ENCODE measurements around the gene FAM229B.

Gene FAM229B

GRCh38 chr6:112087136-112087911, at the start of gene FAM229B, which contains the start of gene TUBE1:
TSS of gene FAM229B (plus strand) at chr6:112087591. CDS start at chr6:112099284, 11,693 bp downstream.
TSS of gene TUBE1 (minus strand) at chr6:112087482. CDS start at chr6:112087434, 48 bp downstream.
- TF ChIP-seq, protein P1, sequence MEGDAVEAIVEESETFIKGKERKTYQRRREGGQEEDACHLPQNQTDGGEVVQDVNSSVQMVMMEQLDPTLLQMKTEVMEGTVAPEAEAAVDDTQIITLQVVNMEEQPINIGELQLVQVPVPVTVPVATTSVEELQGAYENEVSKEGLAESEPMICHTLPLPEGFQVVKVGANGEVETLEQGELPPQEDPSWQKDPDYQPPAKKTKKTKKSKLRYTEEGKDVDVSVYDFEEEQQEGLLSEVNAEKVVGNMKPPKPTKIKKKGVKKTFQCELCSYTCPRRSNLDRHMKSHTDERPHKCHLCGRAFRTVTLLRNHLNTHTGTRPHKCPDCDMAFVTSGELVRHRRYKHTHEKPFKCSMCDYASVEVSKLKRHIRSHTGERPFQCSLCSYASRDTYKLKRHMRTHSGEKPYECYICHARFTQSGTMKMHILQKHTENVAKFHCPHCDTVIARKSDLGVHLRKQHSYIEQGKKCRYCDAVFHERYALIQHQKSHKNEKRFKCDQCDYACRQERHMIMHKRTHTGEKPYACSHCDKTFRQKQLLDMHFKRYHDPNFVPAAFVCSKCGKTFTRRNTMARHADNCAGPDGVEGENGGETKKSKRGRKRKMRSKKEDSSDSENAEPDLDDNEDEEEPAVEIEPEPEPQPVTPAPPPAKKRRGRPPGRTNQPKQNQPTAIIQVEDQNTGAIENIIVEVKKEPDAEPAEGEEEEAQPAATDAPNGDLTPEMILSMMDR (IDR thresholded peaks at IDR 0.05; ENCODE audit: low read length, missing control alignments): no peak
- H3K4me3 ChIP-seq (replicated peaks; ENCODE audit: low read depth, low read length): peak within 1 kb of the TSS; percentile 90
- DNase-seq (ENCODE audit: low read depth): peak; percentile 99

DNA sequence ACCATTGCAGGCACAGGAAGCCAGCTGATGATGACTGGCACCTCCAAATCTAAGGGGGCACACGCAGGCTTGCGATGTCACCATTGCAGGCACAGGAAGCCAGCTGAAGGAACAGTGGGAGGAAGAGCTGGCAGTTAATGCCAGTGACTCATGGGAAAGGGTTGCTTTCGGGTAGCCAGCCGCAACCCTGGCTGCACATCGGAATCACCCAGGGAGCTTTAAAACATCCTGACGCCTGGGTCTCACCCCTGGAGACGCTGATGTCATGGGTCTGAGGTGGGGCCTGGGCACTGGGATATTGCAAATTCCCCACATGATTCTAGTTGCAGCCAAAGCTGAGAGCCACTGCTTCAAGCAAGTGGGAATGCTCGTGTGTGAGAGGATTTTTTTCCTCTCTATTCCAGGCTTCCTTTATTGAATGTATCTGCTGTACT, 49.6 kb upstream of the FAM229B start:
- no peak overlapping the region for H3K4me3 ChIP-seq (replicated peaks; ENCODE audit: low read depth, low read length)
- TF ChIP-seq, protein P1 (IDR thresholded peaks at IDR 0.05; ENCODE audit: low read length, missing control alignments): no peak
- peak; percentile 95 for DNase-seq (ENCODE audit: low read depth)

- TF ChIP-seq, protein P1 (IDR thresholded peaks at IDR 0.05; ENCODE audit: low read length, missing control alignments): no peak
- DNase-seq (ENCODE audit: low read depth): peak; percentile 27
- no peak overlapping the region for H3K4me3 ChIP-seq (replicated peaks; ENCODE audit: low read depth, low read length)
Measured at GRCh38 chr6:112038268-112038667, 49.1 kb upstream of the FAM229B start.

DNA sequence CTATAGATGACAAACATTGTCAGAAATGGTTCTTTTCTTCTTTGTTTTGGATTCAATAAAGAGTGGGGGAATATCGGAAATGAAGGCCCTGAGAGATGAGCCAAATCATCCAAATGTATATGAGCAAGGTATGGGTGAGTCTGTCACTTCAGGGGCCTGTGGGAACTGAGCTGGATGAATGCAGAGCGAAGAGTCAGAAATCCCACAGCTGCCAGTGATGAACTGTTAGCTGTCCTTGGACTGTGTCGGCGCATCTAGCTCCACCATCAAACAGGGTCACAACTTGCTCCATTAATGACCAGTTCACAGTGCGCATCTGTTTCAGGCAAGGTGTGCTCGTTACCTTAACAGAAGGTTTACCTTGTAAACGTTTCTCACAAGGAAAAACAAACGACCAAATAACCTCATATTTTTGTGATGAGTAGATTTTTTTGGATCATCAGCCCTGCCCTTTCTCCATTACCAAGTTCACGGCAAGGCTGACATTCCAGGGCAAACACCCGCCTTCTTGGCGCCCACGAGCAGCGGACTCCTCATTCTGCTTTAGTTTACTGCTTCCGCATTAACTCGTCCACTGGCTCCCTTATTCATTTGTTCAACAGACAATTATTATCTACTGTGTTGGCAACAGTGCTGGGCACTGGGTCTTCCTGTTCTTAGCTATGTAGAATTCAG, 48.5 kb upstream of the FAM229B start:
- H3K4me3 ChIP-seq (replicated peaks; ENCODE audit: low read depth, low read length): no peak overlapping the region
- TF ChIP-seq, protein P1 (IDR thresholded peaks at IDR 0.05; ENCODE audit: low read length, missing control alignments): no peak
- no peak for DNase-seq (ENCODE audit: low read depth)

GRCh38 chr6:112039431-112039770, 48.0 kb upstream of the FAM229B start:
- H3K4me3 ChIP-seq (replicated peaks; ENCODE audit: low read depth, low read length): no peak overlapping the region
- TF ChIP-seq, protein P1 (IDR thresholded peaks at IDR 0.05; ENCODE audit: low read length, missing control alignments): no peak
- DNase-seq (ENCODE audit: low read depth): no peak

DNA sequence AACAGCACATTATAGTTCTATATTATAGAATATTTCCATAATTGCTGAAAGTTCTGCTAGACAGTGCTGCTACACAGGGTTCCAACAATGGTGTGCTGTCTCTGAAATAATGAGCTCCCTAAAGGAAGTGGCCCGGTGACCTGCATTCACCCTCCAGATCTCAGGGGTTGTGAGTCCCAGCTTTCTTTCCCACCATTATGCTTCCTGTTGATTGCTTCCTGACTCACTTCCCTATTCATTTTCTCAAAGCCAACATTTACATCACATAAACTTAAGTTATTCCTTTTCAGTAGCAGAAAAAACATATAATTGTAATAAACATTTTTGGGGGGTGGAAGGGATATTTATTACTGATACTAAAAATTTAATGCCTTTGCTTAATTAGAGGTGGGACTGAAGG, 46.4 kb upstream of the FAM229B start:
- peak; percentile 46 for DNase-seq (ENCODE audit: low read depth)
- TF ChIP-seq, protein P1 (IDR thresholded peaks at IDR 0.05; ENCODE audit: low read length, missing control alignments): no peak
- H3K4me3 ChIP-seq (replicated peaks; ENCODE audit: low read depth, low read length): no peak overlapping the region
